Measurements from ENCODE around the gene NFE2L1.
"Not testable (repeated sequence)": the region's sequence is repeated elsewhere in the genome, so short reads cannot be mapped to it uniquely, and the experiment has no call there.

The NFE2L1 gene

DNA sequence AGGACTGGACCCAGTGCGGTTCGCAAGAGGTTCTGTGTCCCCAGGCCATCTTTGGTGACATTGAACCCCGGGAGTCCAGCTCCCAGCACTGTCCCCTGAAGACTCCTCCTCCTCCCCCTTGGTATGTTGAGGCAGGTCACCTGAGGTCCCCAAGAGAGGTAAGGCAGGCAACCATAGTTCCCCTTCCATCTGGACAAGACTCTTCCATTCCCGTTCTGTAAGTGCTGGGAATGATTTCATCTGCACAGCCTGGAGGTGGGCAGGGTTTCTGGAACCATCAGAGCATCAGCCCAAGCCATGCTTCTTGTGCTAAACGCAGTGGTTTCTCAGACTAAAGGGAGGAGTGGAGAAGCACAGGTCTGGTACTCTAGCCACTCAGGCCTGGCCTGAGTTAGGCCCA, 35.5 kb upstream of the NFE2L1 start:
- DNase-seq (ENCODE audit: insufficient read length, low spot score) (no peak), FAIRE-seq (no peak)
- no peak for TF ChIP-seq CTCF (IDR thresholded peaks at IDR 0.05; ENCODE audit: insufficient read depth, missing control alignments)

GRCh38 chr17:48013876-48014594, 34.1 kb upstream of the NFE2L1 start:
- FAIRE-seq: no peak

GRCh38 chr17:48014595-48015111, 33.5 kb upstream of the NFE2L1 start:
- DNase-seq (ENCODE audit: insufficient read length, low spot score) (no peak), FAIRE-seq (no peak)
- no peak for TF ChIP-seq CTCF (IDR thresholded peaks at IDR 0.05; ENCODE audit: insufficient read depth, missing control alignments)

More at GRCh38 chr17:48013876-48014594, 34.1 kb upstream of the NFE2L1 start:
- TF ChIP-seq CTCF (IDR thresholded peaks at IDR 0.05; ENCODE audit: insufficient read depth, missing control alignments): no peak
- DNase-seq (ENCODE audit: insufficient read length, low spot score): no peak

GRCh38 chr17:48016112-48016511, 32.0 kb upstream of the NFE2L1 start:
- no peak for TF ChIP-seq CTCF (IDR thresholded peaks at IDR 0.05; ENCODE audit: insufficient read depth, missing control alignments)
- no peak for FAIRE-seq
- DNase-seq (ENCODE audit: insufficient read length, low spot score): no peak

- not testable (repeated sequence) for DNase-seq (ENCODE audit: insufficient read length, low spot score); FAIRE-seq
Measured at GRCh38 chr17:48017817-48018158, 30.4 kb upstream of the NFE2L1 start.

- DNase-seq (ENCODE audit: insufficient read length, low spot score) (no peak), FAIRE-seq (no peak)
- no peak for TF ChIP-seq CTCF (IDR thresholded peaks at IDR 0.05; ENCODE audit: insufficient read depth, missing control alignments)
Measured at GRCh38 chr17:48021934-48022333, 26.2 kb upstream of the NFE2L1 start.

- DNase-seq (ENCODE audit: insufficient read length, low spot score) (no peak), FAIRE-seq (no peak)
- no peak for TF ChIP-seq CTCF (IDR thresholded peaks at IDR 0.05; ENCODE audit: insufficient read depth, missing control alignments)
Measured at GRCh38 chr17:48022901-48023300, 25.3 kb upstream of the NFE2L1 start.

All from D721Med (cell line).